Astrocyte (in vitro differentiated cells and primary cell): ENCODE measurements around the gene GPATCH2L. TPM values are rescaled to one million over a fixed set of nuclear protein-coding genes. Genes with fewer than 3 reads are reported as not detected.

Experiments
- DNase-seq: peaks from one replicate; pipeline ENCODE4 v3.0.0-alpha.2; 2010; ENCODE audit warnings: low read depth
- FAIRE-seq: peaks from 2 replicates; lab custom pipeline; 2011; peaks lifted over from hg19 to GRCh38; lab: Jason Lieb, UNC
- H2AFZ ChIP-seq: 2 replicates; pipeline ENCODE4 v1.6.0; 2012; ENCODE audit warnings: low read depth, low read length, inconsistent platforms
- H3K27ac ChIP-seq: 2 replicates; pipeline ENCODE4 v1.5.1; 2011; ENCODE audit warnings: low read depth, low read length, inconsistent platforms
- H3K27me3 ChIP-seq: 2 replicates; pipeline ENCODE4 v1.6.0; 2011; ENCODE audit warnings: low read length, inconsistent platforms; ENCODE audit not compliant: insufficient read depth
- H3K36me3 ChIP-seq: 2 replicates; pipeline ENCODE4 v1.5.1; 2011; ENCODE audit warnings: low read length, inconsistent platforms; ENCODE audit not compliant: insufficient read depth
- H3K4me1 ChIP-seq: 2 replicates; pipeline ENCODE4 v1.5.1; 2011; ENCODE audit warnings: low read length, inconsistent platforms; ENCODE audit not compliant: insufficient read depth
- H3K4me2 ChIP-seq: 2 replicates; pipeline ENCODE4 v1.6.0; 2012; ENCODE audit warnings: low read length, inconsistent platforms
- H3K4me3 ChIP-seq: 2 replicates; pipeline ENCODE4 v1.5.1; 2011; ENCODE audit warnings: low read depth, mild to moderate bottlenecking, low read length, inconsistent platforms; ENCODE audit not compliant: insufficient read depth
- H3K79me2 ChIP-seq: 2 replicates; pipeline ENCODE4 v1.6.0; 2012; ENCODE audit warnings: mild to moderate bottlenecking, low read length, inconsistent platforms; ENCODE audit not compliant: insufficient read depth
- H3K9ac ChIP-seq: 2 replicates; pipeline ENCODE4 v1.6.0; 2012; ENCODE audit warnings: mild to moderate bottlenecking, low read length, inconsistent platforms
- H3K9me3 ChIP-seq: 2 replicates; pipeline ENCODE4 v1.5.1; 2012; ENCODE audit warnings: low read depth, mild to moderate bottlenecking, low read length, inconsistent platforms; ENCODE audit not compliant: insufficient read depth
- H4K20me1 ChIP-seq: 2 replicates; pipeline ENCODE4 v1.6.0; 2012; ENCODE audit warnings: low read length, inconsistent platforms; ENCODE audit not compliant: insufficient read depth
- H3K27ac Mint-ChIP-seq: one replicate; pipeline ENCODE4 v1.8.0; 2021; ENCODE audit warnings: mild to moderate bottlenecking, mixed read lengths; ENCODE audit not compliant: unreplicated experiment
- H3K27me3 Mint-ChIP-seq: one replicate; pipeline ENCODE4 v1.8.0; 2021; ENCODE audit warnings: low read depth, mixed read lengths; ENCODE audit not compliant: unreplicated experiment
- H3K36me3 Mint-ChIP-seq: one replicate; pipeline ENCODE4 v1.8.0; 2021; ENCODE audit warnings: low read depth, mixed read lengths; ENCODE audit not compliant: unreplicated experiment
- H3K4me1 Mint-ChIP-seq: one replicate; pipeline ENCODE4 v1.8.0; 2021; ENCODE audit warnings: low read depth, mixed read lengths; ENCODE audit not compliant: unreplicated experiment
- H3K4me3 Mint-ChIP-seq: one replicate; pipeline ENCODE4 v1.8.0; 2021; ENCODE audit warnings: mild to moderate bottlenecking, moderate library complexity, mixed read lengths; ENCODE audit not compliant: unreplicated experiment
- H3K9me3 Mint-ChIP-seq: one replicate; pipeline ENCODE4 v1.8.0; 2021; ENCODE audit warnings: mild to moderate bottlenecking, mixed read lengths; ENCODE audit not compliant: unreplicated experiment
- EZH2 ChIP-seq: IDR thresholded peaks from 2 replicates; pipeline ENCODE4 v1.6.1; 2012; ENCODE audit warnings: mild to moderate bottlenecking, low read length, inconsistent platforms; ENCODE audit not compliant: insufficient read depth
- total RNA-seq: library from RNA; stranded (reverse); gene quantifications from 2 replicates; pipeline ENCODE4 v1.2.1, GENCODE V29; 2021
- TF ChIP-seq, protein P1 (sequence below): IDR thresholded peaks from 2 replicates; pipeline ENCODE4 v1.5.1; 2011; ENCODE audit warnings: low read depth, mild to moderate bottlenecking, inconsistent platforms, low read length, moderate library complexity; ENCODE audit not compliant: insufficient read depth

GPATCH2L gene
- total RNA-seq, 1 donor from 2014 or later, result 60.8 TPM

DNA sequence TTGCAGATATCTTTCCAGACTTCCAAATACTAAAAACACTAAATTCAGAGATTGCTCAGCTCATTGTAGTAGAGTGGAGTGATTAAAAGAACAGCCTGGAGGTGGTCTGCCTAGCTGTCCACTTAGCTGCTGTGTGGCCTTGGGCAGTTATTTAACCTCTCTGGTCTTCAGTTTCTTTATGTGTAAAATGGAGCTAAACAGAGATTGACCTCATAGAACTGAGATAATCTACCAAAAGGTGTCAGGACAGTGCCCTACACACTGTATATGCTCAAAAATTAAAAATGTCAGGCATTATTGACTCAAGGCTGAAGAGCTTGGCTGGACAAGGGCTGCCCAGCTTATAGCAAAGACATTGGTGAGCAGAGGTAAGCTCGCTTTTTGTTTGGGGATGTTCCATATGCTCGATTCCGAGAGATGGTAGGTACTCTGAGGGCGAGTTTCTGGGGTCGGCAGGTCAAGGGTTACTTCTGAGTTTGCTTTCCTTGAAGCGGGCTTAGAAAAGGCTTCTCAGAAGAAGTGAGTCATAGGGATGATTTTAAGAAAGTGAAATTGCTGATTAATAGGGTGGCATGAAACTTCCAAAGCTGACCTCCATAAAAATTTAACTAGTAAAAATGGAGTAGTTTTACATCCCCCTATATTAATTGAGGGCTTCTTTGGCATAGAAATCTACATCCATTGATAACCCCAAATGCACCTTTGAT lies 107.5 kb downstream of the GPATCH2L start:
- no peak for TF ChIP-seq EZH2
- TF ChIP-seq, protein P1, sequence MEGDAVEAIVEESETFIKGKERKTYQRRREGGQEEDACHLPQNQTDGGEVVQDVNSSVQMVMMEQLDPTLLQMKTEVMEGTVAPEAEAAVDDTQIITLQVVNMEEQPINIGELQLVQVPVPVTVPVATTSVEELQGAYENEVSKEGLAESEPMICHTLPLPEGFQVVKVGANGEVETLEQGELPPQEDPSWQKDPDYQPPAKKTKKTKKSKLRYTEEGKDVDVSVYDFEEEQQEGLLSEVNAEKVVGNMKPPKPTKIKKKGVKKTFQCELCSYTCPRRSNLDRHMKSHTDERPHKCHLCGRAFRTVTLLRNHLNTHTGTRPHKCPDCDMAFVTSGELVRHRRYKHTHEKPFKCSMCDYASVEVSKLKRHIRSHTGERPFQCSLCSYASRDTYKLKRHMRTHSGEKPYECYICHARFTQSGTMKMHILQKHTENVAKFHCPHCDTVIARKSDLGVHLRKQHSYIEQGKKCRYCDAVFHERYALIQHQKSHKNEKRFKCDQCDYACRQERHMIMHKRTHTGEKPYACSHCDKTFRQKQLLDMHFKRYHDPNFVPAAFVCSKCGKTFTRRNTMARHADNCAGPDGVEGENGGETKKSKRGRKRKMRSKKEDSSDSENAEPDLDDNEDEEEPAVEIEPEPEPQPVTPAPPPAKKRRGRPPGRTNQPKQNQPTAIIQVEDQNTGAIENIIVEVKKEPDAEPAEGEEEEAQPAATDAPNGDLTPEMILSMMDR, result no peak
- FAIRE-seq, result no peak
- H3K27me3 Mint-ChIP-seq, result peaks cover 8% of the 10 kb centered on the region
- H3K27ac Mint-ChIP-seq, result no peak overlapping the region
- Histone ChIP-seq H3K4me2 (no peak overlapping the region), H3K27me3 (no peaks in the 10 kb centered on the region), H2AFZ (no peak overlapping the region), H3K9ac (no peak overlapping the region), H3K9me3 (no peaks in the 10 kb centered on the region), H3K4me1 (no peaks in the 10 kb centered on the region), H4K20me1 (no peaks in the 10 kb centered on the region), H3K36me3 (no peaks in the 10 kb centered on the region), H3K27ac (no peak overlapping the region), H3K79me2 (no peaks in the 10 kb centered on the region), H3K4me3 (no peak overlapping the region)
- no peaks in the 10 kb centered on the region for H3K36me3 Mint-ChIP-seq
- no peak overlapping the region for H3K4me3 Mint-ChIP-seq
- DNase-seq, result no peak
- no peaks in the 10 kb centered on the region for H3K9me3 Mint-ChIP-seq
- peaks cover 10% of the 10 kb centered on the region for H3K4me1 Mint-ChIP-seq

DNA sequence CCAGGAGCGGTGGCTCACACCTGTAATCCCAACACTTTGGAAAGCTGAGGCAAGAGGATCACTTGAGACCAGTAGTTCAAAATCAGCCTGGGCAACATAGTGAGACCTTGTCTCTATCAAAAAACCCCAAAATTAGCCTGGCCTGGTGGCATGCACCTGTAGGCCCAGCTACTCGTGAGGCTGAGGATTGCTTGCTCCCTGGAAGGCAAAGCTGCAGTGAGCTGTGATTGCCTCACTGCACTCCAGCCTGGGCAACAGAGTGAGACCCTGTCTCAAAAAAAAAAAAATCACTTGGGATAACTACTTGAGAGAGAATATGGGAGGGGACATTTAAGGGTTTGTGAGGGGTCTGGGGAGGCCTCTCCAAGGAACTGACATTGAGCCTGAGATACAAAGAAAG lies 109.0 kb downstream of the GPATCH2L start:
- Histone ChIP-seq H3K27ac (no peak overlapping the region), H3K9ac (no peak overlapping the region), H3K36me3 (no peaks in the 10 kb centered on the region), H3K4me3 (no peak overlapping the region), H3K79me2 (no peaks in the 10 kb centered on the region), H3K9me3 (no peaks in the 10 kb centered on the region), H3K27me3 (no peaks in the 10 kb centered on the region), H3K4me2 (no peak overlapping the region), H3K4me1 (no peaks in the 10 kb centered on the region), H4K20me1 (no peaks in the 10 kb centered on the region), H2AFZ (no peak overlapping the region)
- Mint-ChIP-seq H3K36me3 (no peaks in the 10 kb centered on the region), H3K27ac (no peak overlapping the region), H3K27me3 (peaks cover 17% of the 10 kb centered on the region), H3K4me1 (peaks cover 10% of the 10 kb centered on the region), H3K4me3 (no peak overlapping the region), H3K9me3 (peaks cover 1% of the 10 kb centered on the region)
- DNase-seq (no peak), FAIRE-seq (no peak)
- TF ChIP-seq, protein P1, result no peak
- TF ChIP-seq EZH2, result no peak

DNA sequence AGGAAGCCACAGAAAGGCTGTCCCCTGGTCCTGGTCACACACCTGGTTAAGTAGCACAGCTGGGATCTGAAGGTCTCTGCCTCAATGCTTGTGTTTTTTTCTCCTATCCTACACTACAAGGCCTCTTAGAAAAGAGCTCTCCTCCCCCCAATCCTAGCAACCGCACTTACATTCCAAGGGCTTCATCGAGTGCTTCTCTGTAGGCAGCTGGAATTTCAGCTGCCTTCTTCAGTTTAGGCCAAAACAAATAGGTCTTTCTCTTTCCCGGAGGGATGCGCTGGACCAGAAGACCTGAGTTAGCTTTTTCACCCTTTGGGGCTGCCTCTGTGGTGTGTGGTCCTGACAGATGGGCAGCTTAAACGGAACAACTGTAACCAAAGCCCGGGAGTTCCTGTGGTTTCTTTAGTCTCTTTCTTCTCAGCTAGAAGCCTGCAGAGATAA lies 109.7 kb downstream of the GPATCH2L start:
- H3K27ac ChIP-seq, result no peak overlapping the region
- no peak overlapping the region for H2AFZ ChIP-seq
- H3K27ac Mint-ChIP-seq, result peak overlapping the region; percentile 72
- peaks cover 5% of the 10 kb centered on the region for H3K9me3 Mint-ChIP-seq
- peak; percentile 61 for DNase-seq
- no peaks in the 10 kb centered on the region for H3K4me1 ChIP-seq
- no peaks in the 10 kb centered on the region for H3K9me3 ChIP-seq
- no peak overlapping the region for H3K4me3 Mint-ChIP-seq
- no peaks in the 10 kb centered on the region for H3K36me3 ChIP-seq
- peaks cover 10% of the 10 kb centered on the region for H3K4me1 Mint-ChIP-seq
- no peaks in the 10 kb centered on the region for H3K79me2 ChIP-seq
- no peaks in the 10 kb centered on the region for H4K20me1 ChIP-seq
- FAIRE-seq, result no peak
- H3K27me3 Mint-ChIP-seq, result peaks cover 20% of the 10 kb centered on the region
- TF ChIP-seq, protein P1, result no peak
- no peak for TF ChIP-seq EZH2
- H3K36me3 Mint-ChIP-seq, result no peaks in the 10 kb centered on the region
- H3K27me3 ChIP-seq, result no peaks in the 10 kb centered on the region
- H3K4me3 ChIP-seq, result no peak overlapping the region
- H3K9ac ChIP-seq, result no peak overlapping the region
- no peak overlapping the region for H3K4me2 ChIP-seq
